Fibroblast of villous mesenchyme (primary cell): Measurements from ENCODE around the gene CAVIN1. TPM values are rescaled to one million over a fixed set of nuclear protein-coding genes. Genes with fewer than 3 reads are reported as not detected.
A peak's percentile ranks its signal among the peaks of the same experiment; 100 is the strongest.

Source experiments
- DNase-seq: peaks from one replicate; pipeline ENCODE4 v3.0.0-alpha.2; 2010; ENCODE audit warnings: low read depth
- H3K4me3 ChIP-seq: 2 replicates; pipeline ENCODE4 v1.5.1; 2011; ENCODE audit warnings: low read depth, mild to moderate bottlenecking, low read length
- small RNA-seq: library from RNA; depleted of rRNA; stranded (forward); fragments of <200 nt; gene quantifications from one replicate; pipeline ENCODE3, GENCODE V24; 2012
- total RNA-seq: library from RNA; depleted of rRNA; stranded (reverse); fragments of >200 nt; gene quantifications from 2 replicates; pipeline ENCODE4 v1.2.3, GENCODE V29; 2012
- TF ChIP-seq, protein P1 (sequence below): IDR thresholded peaks from 2 replicates; pipeline ENCODE4 v1.5.1; 2012; ENCODE audit warnings: low read depth, mild to moderate bottlenecking, low read length; ENCODE audit not compliant: insufficient read depth

CAVIN1 gene
- total RNA-seq, 1 donor, result 988 TPM

- no peak overlapping the region for H3K4me3 ChIP-seq
- TF ChIP-seq, protein P1, sequence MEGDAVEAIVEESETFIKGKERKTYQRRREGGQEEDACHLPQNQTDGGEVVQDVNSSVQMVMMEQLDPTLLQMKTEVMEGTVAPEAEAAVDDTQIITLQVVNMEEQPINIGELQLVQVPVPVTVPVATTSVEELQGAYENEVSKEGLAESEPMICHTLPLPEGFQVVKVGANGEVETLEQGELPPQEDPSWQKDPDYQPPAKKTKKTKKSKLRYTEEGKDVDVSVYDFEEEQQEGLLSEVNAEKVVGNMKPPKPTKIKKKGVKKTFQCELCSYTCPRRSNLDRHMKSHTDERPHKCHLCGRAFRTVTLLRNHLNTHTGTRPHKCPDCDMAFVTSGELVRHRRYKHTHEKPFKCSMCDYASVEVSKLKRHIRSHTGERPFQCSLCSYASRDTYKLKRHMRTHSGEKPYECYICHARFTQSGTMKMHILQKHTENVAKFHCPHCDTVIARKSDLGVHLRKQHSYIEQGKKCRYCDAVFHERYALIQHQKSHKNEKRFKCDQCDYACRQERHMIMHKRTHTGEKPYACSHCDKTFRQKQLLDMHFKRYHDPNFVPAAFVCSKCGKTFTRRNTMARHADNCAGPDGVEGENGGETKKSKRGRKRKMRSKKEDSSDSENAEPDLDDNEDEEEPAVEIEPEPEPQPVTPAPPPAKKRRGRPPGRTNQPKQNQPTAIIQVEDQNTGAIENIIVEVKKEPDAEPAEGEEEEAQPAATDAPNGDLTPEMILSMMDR, result no peak
- DNase-seq, result no peak
Measured at GRCh38 chr17:42358434-42358833, 64.6 kb downstream of the CAVIN1 start.

- TF ChIP-seq, protein P1, result no peak
- no peak overlapping the region for H3K4me3 ChIP-seq
- peak; percentile 92 for DNase-seq
Measured at GRCh38 chr17:42354956-42355843, 67.9 kb downstream of the CAVIN1 start.

Small RNA genes within 50 kb of the gene (small RNA-seq; reads per million reads assigned to genes)
- not detected for gene RNU7-97P

Other genes starting within 250 kb of the CAVIN1 start
- under 0.01 TPM in 1 of 2 replicates, not detected in the other for gene KCNH4, start 242.1 kb downstream of the CAVIN1 start, total RNA-seq
- not detected in 2 replicates for gene HCRT, start 237.8 kb downstream of the CAVIN1 start, total RNA-seq
- gene GHDC, start 228.8 kb downstream of the CAVIN1 start, total RNA-seq, result 14.7 and 20.0 TPM in 2 replicates
- 33.5 and 38.4 TPM in 2 replicates for gene STAT5B, start 146.9 kb downstream of the CAVIN1 start, total RNA-seq
- 13.8 and 16.1 TPM in 2 replicates for gene STAT5A, start 134.8 kb downstream of the CAVIN1 start, total RNA-seq
- gene STAT3, start 34.8 kb downstream of the CAVIN1 start, total RNA-seq, result 113 and 180 TPM in 2 replicates
- gene ATP6V0A1, start 35.6 kb upstream of the CAVIN1 start, total RNA-seq, result 66.4 and 82.5 TPM in 2 replicates
- 28.5 and 35.1 TPM in 2 replicates for gene NAGLU, start 113.0 kb upstream of the CAVIN1 start, total RNA-seq
- 3.5 and 11.9 TPM in 2 replicates for gene HSD17B1, start 129.7 kb upstream of the CAVIN1 start, total RNA-seq
- 18.0 and 22.0 TPM in 2 replicates for gene COASY, start 138.9 kb upstream of the CAVIN1 start, total RNA-seq
- gene MLX, start 143.8 kb upstream of the CAVIN1 start, total RNA-seq, result 31.2 and 47.5 TPM in 2 replicates
- 3.9 and 4.8 TPM in 2 replicates for gene PSMC3IP, start 154.5 kb upstream of the CAVIN1 start, total RNA-seq
- gene RETREG3, start 186.1 kb upstream of the CAVIN1 start, total RNA-seq, result 59.9 and 80.3 TPM in 2 replicates
- 36.1 and 52.2 TPM in 2 replicates for gene TUBG1, start 186.4 kb upstream of the CAVIN1 start, total RNA-seq
- gene TUBG2, start 236.0 kb upstream of the CAVIN1 start, total RNA-seq, result 11.7 and 13.2 TPM in 2 replicates